HG02852 (cell line): ENCODE data around the gene MTX1.
A peak's percentile ranks its signal among the peaks of the same experiment; 100 is the strongest.
"Not testable (repeated sequence)": the region's sequence is repeated elsewhere in the genome, so short reads cannot be mapped to it uniquely, and the experiment has no call there.

Experiments used
- ATAC-seq: cut with Tn5 transposase; IDR thresholded peaks from one replicate; pipeline ENCODE4 v1.9.1; 2021; ENCODE audit warnings: mild to moderate bottlenecking, moderate library complexity; ENCODE audit not compliant: unreplicated experiment

MTX1 gene

GRCh38 chr1:155231302-155231701 is 22.8 kb downstream of the MTX1 start:
- not testable (repeated sequence) for ATAC-seq

DNA sequence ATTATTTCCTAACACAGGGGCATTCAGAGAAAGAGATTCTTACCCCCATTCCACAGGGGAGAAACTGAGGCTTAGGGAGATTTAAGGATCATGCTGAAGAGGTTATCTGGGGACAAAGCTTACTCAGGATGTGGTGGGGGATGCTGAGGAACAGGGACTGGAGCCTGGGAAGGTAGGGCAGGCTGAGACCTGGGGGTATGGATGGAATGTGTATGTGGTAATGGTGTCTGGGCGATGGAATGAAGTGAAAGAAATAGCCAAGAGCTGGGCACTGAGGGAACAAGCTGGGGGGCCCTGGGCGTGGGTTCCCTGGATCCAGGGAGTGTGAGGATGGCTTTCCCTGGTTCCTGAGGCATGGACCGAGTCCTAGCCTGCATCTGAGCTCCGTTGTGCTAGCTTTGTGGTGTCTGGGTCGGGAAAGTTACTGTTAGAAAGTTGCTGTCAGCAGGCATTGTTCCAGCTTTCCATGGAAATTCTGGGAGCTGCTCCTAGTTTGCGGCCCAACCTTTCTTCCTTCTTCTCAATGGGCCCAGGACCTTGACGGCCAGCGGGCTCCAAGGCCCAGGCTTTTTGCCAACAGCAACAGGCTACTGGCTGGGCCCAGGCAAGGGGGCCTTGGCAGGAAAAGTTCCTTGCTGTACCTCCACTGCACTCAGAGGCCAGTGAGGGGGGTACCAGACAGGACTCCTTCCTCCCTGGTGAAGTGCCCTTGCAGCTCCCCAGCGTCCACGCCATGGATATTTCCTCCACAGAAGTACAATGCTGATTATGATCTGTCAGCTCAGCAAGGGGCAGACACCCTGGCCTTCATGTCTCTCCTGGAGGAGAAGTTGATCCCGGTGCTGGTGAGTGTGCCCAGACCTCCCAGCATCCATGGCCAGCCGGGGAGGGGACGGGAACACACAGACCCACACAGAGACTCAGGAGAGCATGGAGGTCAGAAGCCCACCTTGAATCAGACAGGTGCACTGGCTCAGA is 23.8 kb downstream of the MTX1 start:
- ATAC-seq = not testable (repeated sequence)

- ATAC-seq = not testable (repeated sequence)
These were observed 25.0 kb downstream of the MTX1 start for GRCh38 chr1:155233502-155233901.

GRCh38 chr1:155235375-155235774 is 26.9 kb downstream of the MTX1 start:
- ATAC-seq = not testable (repeated sequence)

DNA sequence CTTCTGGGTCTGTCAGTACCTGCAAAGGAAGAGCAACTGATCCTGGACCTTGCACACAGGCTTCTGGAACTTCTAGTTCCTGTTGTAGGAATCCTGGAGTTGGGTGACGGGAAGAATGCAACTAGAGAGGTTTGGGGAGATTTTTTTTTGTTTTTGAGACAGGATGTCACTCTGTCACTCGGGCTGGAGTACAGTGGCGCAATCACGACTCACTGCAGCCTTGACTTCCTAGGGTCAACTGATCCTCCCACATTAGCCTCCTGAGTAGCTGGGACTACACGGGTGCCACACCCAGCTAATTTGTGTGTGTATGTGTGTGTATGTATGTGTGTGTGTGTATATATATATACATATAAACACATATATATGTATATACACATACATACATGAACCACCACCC is 28.0 kb downstream of the MTX1 start:
- no peak for ATAC-seq

GRCh38 chr1:155241069-155241679 is 32.7 kb downstream of the MTX1 start:
- no peak for ATAC-seq

- ATAC-seq = no peak
These were observed 33.4 kb downstream of the MTX1 start for GRCh38 chr1:155241841-155242264.

DNA sequence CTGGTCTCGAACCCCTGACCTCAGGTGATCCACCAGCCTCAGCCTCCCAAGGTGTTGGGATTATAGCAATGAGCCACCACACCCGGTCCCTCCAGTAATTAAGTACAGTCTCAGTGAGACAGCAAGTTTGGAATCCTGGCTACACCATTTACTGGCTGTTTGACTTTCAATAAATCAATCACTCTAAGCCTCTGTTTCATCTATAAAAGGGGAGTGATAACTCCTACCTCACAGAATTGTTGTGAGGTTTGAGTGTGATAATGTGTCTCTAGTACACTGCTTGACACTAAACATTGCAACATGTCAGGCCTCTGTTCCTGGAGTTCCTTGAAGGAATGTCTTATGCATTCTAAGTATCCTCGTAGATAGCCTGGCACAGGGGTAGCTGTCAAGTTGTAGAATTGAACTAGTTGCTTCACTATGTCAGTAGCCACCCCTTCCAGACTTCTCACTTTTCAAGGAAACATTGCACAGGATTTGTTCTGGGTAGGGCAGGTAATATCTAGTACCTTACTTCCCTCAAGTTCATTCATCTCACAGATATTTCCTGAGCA is 34.4 kb downstream of the MTX1 start:
- no peak for ATAC-seq

- peak; percentile 83 for ATAC-seq
These were observed 36.1 kb downstream of the MTX1 start for GRCh38 chr1:155244368-155245162.

- no peak for ATAC-seq
These were observed 36.6 kb downstream of the MTX1 start for GRCh38 chr1:155245163-155245524.

- not testable (repeated sequence) for ATAC-seq
These were observed 38.3 kb downstream of the MTX1 start for GRCh38 chr1:155246796-155247195.

DNA sequence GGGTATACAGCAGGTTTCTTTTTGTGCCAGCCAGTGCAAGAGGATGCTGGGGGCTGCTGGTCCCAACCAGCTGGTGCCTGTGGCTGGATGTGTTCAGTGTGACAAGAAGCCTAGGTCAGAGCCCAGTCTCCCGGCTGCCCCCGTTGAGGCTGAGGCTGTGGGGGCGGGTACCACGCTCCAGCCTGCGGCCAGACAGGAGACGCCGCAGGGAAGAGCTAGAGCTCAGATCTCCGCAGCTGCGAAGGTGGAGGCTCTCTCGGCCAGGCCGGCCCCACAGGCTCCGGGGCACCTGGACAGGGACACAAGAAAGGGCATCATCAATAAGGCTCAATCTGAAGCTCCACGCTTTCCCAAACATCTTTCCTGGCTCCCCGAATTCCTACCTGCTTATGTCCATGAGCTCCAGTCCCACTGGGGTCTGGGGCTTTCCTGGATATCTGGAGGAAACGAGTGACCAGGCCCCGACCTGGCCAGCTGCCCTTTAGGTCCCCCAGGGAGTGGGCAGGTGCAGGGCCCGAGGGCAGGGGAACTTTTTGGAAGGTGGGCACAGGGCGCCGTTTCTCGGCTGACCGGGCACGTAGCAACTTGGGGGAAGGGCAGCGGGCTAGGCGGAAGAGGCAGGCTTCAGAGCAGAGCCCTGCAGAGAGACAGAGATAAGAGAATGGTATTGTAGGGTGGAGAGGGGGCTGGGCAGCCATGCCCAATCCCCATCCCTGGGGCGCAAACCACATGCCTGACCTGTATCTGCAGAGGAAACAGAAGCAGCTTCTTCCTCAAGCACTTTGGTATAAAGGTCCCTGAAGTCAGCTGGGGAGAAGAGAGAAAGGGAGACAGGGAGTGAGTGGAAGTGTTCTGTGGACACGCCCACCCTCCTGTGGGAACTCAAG is 39.4 kb downstream of the MTX1 start:
- ATAC-seq = no peak

- ATAC-seq = no peak
These were observed 41.7 kb downstream of the MTX1 start for GRCh38 chr1:155250246-155250632.

- ATAC-seq = peak; percentile 84
These were observed 42.3 kb downstream of the MTX1 start for GRCh38 chr1:155250633-155251449.

DNA sequence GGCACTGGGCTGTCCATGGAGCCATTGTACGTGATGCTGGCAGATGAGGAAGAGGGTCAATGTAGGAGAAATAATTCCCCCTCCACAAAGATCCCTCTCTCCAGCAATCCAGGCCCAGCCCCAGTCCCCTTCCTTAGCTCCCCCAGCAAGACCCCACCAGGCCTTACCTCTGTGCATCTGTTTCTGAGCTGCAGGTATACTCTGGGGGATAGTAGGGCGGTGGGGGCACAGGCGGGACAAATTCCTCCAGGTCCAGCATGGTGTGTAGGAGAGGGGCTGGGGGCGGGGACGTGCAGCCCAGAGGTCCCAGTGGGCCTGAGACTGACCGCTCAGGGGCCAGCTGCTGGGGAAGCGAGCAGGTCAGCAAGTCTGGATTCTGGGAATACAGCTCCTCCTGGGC is 43.1 kb downstream of the MTX1 start:
- ATAC-seq = no peak

- no peak for ATAC-seq
These were observed 44.7 kb downstream of the MTX1 start for GRCh38 chr1:155253208-155253607.

DNA sequence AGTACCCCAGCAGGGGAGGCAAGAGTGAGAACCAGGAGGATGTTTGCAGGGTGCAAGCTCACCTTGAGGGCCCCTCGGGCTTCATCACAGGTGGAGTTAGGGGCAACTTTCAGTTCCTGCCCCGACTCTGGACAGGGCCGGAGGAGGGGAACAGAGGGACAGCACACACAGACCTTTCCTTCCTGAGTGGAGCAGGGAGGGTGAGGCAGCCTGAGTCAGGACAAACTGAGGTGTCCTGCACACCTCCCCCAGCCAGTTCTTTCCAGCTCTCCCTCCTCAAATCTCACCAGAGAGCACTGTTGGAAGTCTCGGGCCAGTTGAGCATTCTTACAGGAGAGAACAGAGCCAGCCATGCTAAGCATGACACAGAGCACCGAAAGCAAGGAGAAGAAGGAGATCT is 45.3 kb downstream of the MTX1 start:
- no peak for ATAC-seq

GRCh38 chr1:155254228-155254713 is 45.8 kb downstream of the MTX1 start:
- no peak for ATAC-seq

DNA sequence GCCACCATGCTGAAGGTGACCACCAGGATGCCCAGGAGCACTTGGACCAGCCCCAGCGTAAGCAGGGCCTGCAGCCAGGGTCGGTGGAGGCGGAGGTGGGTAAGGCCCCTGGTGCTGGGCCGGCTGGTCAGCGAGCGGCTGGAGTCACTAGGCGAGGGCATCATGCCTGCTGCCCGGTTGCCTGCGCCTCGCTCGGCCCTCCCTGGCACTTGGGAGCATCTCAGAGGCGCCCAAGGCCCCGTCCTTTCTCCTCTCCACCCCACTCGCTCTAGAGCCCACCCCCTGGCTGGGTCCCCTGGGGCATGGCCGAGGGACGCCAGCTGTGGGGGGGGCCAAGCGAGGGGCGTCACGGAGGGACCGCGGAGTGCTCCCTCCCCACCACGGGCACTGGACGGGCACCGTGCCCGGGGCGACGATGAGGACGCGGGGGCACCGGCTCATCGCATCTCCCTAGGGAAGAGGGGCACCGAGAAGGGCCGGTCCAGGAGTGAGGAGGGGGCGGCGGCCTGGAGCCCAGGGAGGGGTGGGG is 46.3 kb downstream of the MTX1 start:
- ATAC-seq = no peak
